HG02610 (cell line): ENCODE measurements around the gene ALDOB.

Experiments used
- ATAC-seq: cut with Tn5 transposase; IDR thresholded peaks from one replicate; pipeline ENCODE4 v1.9.1; 2021; ENCODE audit warnings: mild to moderate bottlenecking, moderate library complexity; ENCODE audit not compliant: unreplicated experiment

The ALDOB gene

GRCh38 chr9:101427957-101428655 is 7.5 kb downstream of the ALDOB start:
- no peak for ATAC-seq

GRCh38 chr9:101427358-101427757 is 8.2 kb downstream of the ALDOB start:
- ATAC-seq, result no peak

GRCh38 chr9:101421653-101422065 is 13.9 kb downstream of the ALDOB start:
- ATAC-seq, result no peak

- ATAC-seq, result no peak
These were observed 15.7 kb downstream of the ALDOB start for GRCh38 chr9:101419863-101420262.

GRCh38 chr9:101418518-101419430 is 16.8 kb downstream of the ALDOB start:
- no peak for ATAC-seq

- ATAC-seq, result no peak
These were observed 17.6 kb downstream of the ALDOB start for GRCh38 chr9:101417977-101418376.

GRCh38 chr9:101417389-101417788 is 18.2 kb downstream of the ALDOB start:
- no peak for ATAC-seq

GRCh38 chr9:101415578-101415977 is 20.0 kb downstream of the ALDOB start:
- ATAC-seq, result no peak

- ATAC-seq, result no peak
These were observed 20.7 kb downstream of the ALDOB start for GRCh38 chr9:101414839-101415238.

- no peak for ATAC-seq
These were observed 26.5 kb downstream of the ALDOB start for GRCh38 chr9:101409079-101409477.

GRCh38 chr9:101408374-101409078 is 27.0 kb downstream of the ALDOB start:
- ATAC-seq, result no peak

GRCh38 chr9:101403516-101404285 is 31.9 kb downstream of the ALDOB start:
- ATAC-seq, result no peak

- ATAC-seq, result no peak
These were observed 35.5 kb downstream of the ALDOB start for GRCh38 chr9:101400120-101400519.

GRCh38 chr9:101399643-101399970 is 36.0 kb downstream of the ALDOB start:
- no peak for ATAC-seq

- no peak for ATAC-seq
These were observed 36.5 kb downstream of the ALDOB start for GRCh38 chr9:101398930-101399642.

GRCh38 chr9:101398068-101398929 is 37.3 kb downstream of the ALDOB start, which contains the start of the genes MRPL50 and ZNF189:
MRPL50 (minus strand) TSS chr9:101398618; CDS start chr9:101398592, 26 bp downstream.
ZNF189 (plus strand) TSS chr9:101398851; CDS start chr9:101399157, 306 bp downstream.
- ATAC-seq, result peak; percentile 99

- ATAC-seq, result no peak
These were observed 37.9 kb downstream of the ALDOB start for GRCh38 chr9:101397746-101398067.

- no peak for ATAC-seq
These were observed 40.9 kb downstream of the ALDOB start for GRCh38 chr9:101394687-101395086.

GRCh38 chr9:101393135-101393534 is 42.4 kb downstream of the ALDOB start:
- no peak for ATAC-seq
